HEK293T (cell line): ENCODE measurements around the gene ITGA11.

Experiments used
- ELF4 ChIP-seq: fragments of 450-650 bp; IDR thresholded peaks from 2 replicates; pipeline ENCODE4 v1.6.1; 2017; ENCODE audit warnings: antibody characterized with exemption
- FOXK2 ChIP-seq: fragments of 450-650 bp; IDR thresholded peaks from 2 replicates; pipeline ENCODE4 v1.6.1; 2016; ENCODE audit warnings: mild to moderate bottlenecking
- PKNOX1 ChIP-seq: fragments of 450-650 bp; IDR thresholded peaks from 2 replicates; pipeline ENCODE4 v1.6.1; 2016
- SP1 ChIP-seq: fragments of 450-650 bp; IDR thresholded peaks from 2 replicates; pipeline ENCODE4 v1.6.1; 2017
- ZNF384 ChIP-seq: fragments of 450-650 bp; IDR thresholded peaks from 2 replicates; pipeline ENCODE4 v1.6.1; 2016

GRCh38 chr15:68364660-68365035 lies 67.3 kb downstream of the ITGA11 start:
- TF ChIP-seq ZNF384, result no peak
- TF ChIP-seq PKNOX1, result no peak
- TF ChIP-seq ELF4, result no peak
- TF ChIP-seq FOXK2, result no peak
- TF ChIP-seq SP1, result no peak
